Fibroblast of mammary gland (primary cell): ENCODE data around the gene BOK.
"Not testable (repeated sequence)": the region's sequence is repeated elsewhere in the genome, so short reads cannot be mapped to it uniquely, and the experiment has no call there.

Source experiments
- DNase-seq: peaks from one replicate; pipeline ENCODE4 v3.0.0-alpha.2; 2010; ENCODE audit warnings: low read depth
- H3K4me3 ChIP-seq: 2 replicates; pipeline ENCODE4 v1.5.1; 2011; ENCODE audit warnings: low read depth, mild to moderate bottlenecking, low read length, moderate library complexity; ENCODE audit not compliant: control insufficient read depth
- CTCF ChIP-seq: conservative IDR thresholded peaks from 2 replicates; pipeline ENCODE4 v1.5.1; 2011; ENCODE audit warnings: low read depth, low read length, inconsistent platforms; ENCODE audit not compliant: control insufficient read depth, insufficient read depth

Gene BOK

GRCh38 chr2:241567776-241568175, 9.2 kb downstream of the BOK start:
- DNase-seq, result no peak
- no peak overlapping the region for H3K4me3 ChIP-seq
- no peak for TF ChIP-seq CTCF

- no peak for TF ChIP-seq CTCF
- no peak overlapping the region for H3K4me3 ChIP-seq
- no peak for DNase-seq
Measured at GRCh38 chr2:241568726-241569125, 10.2 kb downstream of the BOK start.

GRCh38 chr2:241569831-241570281, 11.3 kb downstream of the BOK start:
- no peak for TF ChIP-seq CTCF
- DNase-seq, result no peak
- H3K4me3 ChIP-seq, result no peak overlapping the region

GRCh38 chr2:241570961-241571581, 12.5 kb downstream of the BOK start:
- no peak overlapping the region for H3K4me3 ChIP-seq
- no peak for DNase-seq
- no peak for TF ChIP-seq CTCF

- no peak for TF ChIP-seq CTCF
- DNase-seq, result no peak
- H3K4me3 ChIP-seq, result no peak overlapping the region
Measured at GRCh38 chr2:241571821-241572620, 13.5 kb downstream of the BOK start.

GRCh38 chr2:241572915-241573651, 14.5 kb downstream of the BOK start:
- not testable (repeated sequence) for H3K4me3 ChIP-seq, DNase-seq

- no peak for TF ChIP-seq CTCF
- no peak for DNase-seq
- no peak overlapping the region for H3K4me3 ChIP-seq
Measured at GRCh38 chr2:241573741-241574140, 15.2 kb downstream of the BOK start.
